ENCODE measurements around the gene NOP14.

DNA sequence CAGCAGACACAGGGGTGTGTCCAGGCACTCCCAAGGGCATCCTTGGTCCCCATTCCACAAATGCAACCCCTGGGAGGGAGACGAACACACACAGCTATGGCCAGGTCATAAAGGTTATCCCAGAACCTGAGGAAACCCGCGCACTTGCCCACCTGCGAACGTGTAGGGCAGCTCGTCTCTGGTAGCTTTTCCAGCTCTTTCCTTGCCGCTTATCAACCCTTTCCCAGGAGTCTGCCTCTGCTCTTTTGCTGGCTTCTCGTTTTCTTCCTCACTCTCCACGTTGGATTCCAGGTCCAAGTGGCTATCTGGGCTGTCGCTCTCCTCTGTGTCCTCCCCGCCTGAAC, 13.5 kb downstream of the NOP14 start:
- TF ChIP-seq, protein P1, sequence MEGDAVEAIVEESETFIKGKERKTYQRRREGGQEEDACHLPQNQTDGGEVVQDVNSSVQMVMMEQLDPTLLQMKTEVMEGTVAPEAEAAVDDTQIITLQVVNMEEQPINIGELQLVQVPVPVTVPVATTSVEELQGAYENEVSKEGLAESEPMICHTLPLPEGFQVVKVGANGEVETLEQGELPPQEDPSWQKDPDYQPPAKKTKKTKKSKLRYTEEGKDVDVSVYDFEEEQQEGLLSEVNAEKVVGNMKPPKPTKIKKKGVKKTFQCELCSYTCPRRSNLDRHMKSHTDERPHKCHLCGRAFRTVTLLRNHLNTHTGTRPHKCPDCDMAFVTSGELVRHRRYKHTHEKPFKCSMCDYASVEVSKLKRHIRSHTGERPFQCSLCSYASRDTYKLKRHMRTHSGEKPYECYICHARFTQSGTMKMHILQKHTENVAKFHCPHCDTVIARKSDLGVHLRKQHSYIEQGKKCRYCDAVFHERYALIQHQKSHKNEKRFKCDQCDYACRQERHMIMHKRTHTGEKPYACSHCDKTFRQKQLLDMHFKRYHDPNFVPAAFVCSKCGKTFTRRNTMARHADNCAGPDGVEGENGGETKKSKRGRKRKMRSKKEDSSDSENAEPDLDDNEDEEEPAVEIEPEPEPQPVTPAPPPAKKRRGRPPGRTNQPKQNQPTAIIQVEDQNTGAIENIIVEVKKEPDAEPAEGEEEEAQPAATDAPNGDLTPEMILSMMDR (conservative IDR thresholded peaks at IDR 0.05; ENCODE audit: low read depth in 2 of 2): no peak
- TF ChIP-seq EZH2phosphoT487 (IDR thresholded peaks at IDR 0.05; ENCODE audit: unreplicated experiment) (no peak), EZH2 (IDR thresholded peaks at IDR 0.05; ENCODE audit: low read depth, unreplicated experiment) (no peak), POLR2AphosphoS5 (IDR thresholded peaks at IDR 0.05; ENCODE audit: low read depth) (no peak), CREB1 (CRISPR knock-in tag; IDR thresholded peaks at IDR 0.05; ENCODE audit: low read depth) (no peak), REST (IDR thresholded peaks at IDR 0.05; ENCODE audit: unreplicated experiment) (no peak), ETS1 (IDR thresholded peaks at IDR 0.05) (no peak), ZNF114 (CRISPR knock-in tag; IDR thresholded peaks at IDR 0.05) (no peak)

Data from GM23338 (cell line).